Raji (cell line): Measurements from ENCODE around the gene PPP1R3C.

Source experiments
- POLR2A ChIP-seq: IDR thresholded peaks from 2 replicates; pipeline ENCODE4 v1.6.1; 2011; ENCODE audit warnings: low read depth, low read length, control low read depth; ENCODE audit not compliant: insufficient read depth

Gene PPP1R3C

DNA sequence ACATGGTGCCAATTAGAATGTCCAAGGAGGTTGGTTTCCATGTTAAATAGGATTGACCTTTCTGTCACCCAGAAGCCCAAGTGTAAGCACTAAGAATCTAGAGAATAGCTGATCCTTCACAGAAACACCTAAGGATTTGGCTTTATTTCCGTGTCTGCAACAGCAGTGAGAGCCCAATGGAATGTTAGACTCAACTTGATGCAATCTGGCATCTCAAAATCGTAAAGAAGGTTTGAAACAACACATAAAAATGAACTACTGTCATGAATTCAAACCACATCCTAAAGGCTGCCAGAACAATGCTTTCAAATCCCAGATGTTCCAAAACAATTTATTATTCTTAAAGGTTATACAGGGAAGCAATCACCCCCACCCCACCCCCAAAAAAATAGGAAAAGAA, 18.6 kb downstream of the PPP1R3C start:
- no peak for TF ChIP-seq POLR2A

DNA sequence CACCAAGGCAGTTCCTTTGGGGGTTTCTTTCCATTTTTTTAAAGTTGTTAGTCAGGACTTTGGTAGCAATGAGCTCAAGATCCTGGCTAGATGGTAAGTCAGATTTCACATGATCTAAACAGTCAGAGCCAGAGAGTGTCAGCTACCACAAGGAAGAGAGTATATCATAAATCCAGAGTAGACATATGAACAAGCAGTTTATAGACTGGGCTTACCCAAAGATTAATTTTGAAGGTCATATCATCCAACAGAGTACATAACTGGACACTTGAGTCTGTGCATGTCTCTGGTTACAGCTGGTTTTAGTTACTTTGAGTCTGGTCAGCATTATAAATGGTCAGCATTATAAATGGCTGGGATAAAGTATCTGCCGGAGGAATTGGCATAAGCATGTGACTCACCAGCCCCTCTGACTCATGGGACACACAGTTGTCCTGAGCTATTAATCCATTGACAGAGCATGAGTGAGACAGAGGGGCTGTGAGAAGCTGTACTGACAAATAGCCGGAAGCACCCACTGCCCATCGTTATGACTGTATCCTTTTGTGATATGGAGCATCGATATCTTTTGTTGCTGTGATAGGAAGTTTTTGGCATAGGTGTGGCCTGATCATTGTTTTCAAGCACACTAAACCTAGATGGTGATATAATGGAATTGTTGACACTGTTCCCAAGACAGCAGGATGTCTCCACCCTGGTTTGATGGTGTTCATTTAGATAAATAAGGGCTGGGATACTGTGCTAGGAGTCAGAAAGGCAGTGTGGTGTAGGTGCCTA, 19.3 kb downstream of the PPP1R3C start:
- TF ChIP-seq POLR2A = no peak

DNA sequence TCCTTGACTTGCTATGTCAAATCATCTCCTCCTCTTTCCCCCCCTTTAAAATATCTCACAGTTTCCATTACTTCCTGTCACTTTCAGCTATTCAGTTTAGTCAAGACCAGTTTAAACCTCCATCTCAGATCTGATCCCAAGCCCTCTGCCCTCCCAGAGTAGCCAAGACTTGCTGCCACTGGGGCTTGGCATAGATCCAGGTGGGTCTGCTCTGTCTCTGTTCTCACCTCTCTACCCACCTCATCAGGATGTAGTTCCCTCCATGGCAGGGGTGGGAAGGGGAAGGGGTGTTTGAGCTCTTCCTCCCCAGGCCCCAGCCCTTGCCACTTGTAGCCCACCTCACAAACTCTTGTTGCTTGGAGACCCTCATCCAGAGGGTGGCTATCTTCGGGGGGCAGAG, 22.0 kb downstream of the PPP1R3C start:
- no peak for TF ChIP-seq POLR2A

DNA sequence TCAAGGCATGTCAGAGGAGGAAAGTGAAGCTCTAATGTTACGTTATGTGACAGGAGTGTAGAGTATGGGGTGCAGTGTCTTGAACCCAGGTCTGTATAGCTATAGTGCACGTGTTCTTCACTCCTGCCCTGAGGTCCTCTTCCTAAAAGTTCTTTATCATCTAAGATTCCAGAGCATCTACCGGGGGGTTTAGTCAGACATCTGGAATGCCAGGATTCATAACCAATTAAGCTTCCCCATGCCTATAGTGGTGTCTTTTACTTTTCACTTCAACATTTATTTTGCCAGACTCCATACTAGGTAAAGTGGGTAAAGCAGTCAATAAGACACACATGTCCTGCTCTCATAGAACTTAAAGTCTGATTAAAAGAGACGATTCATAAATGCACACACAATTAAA, 22.4 kb downstream of the PPP1R3C start:
- no peak for TF ChIP-seq POLR2A

DNA sequence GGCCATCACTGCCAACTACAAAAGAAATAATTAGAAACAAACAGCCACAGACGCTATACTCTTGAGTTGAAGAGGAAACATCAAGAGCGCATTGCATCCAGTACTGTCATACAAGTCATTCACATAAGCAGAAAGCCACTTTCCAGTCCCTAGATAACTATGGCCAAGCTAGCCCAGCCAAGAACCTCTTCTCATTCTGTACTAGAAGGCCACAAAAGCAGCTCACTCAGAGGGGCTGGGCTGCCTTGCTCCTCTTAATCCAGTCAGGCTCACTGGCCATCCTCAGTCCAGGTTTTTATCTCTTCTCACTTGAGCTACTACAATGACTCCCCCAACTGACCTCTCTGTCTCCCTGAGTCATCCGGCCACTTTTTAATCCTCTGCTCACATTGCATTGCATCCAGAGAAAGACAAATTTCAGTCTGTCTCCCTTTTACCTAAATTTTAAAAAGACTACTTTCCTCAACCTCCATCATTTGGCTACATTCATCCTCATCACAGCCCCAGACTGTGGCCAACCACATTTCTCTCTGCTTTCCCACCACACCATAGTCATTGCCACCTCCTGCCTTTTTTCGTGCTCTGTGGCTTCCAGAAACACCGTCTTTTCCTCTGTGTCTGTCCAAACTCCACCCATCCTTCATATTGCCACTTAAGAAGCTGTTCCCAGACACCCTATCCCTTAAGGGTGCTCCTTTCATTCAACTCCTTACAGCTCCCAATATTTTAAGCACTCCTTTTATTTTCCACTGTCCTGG, 25.0 kb downstream of the PPP1R3C start:
- TF ChIP-seq POLR2A = no peak

DNA sequence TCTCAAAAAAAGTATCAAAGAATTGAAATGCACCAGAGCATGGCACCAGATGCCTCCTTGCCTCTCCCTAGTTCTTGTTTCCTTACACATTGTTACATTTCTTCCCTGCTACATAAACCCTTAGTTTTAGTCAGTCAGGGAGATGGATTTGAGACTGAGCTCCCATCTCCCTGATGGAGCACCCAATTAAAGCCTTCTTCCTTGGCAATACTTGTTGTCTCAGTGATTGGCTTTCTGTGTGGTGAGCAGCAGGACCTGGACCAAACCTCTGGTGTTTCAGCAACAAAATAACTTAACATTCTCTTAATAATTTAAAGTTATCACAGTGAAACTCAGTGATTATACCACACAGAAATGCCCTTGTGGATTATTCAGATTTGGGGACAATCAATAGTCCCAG, 26.9 kb downstream of the PPP1R3C start:
- no peak for TF ChIP-seq POLR2A

DNA sequence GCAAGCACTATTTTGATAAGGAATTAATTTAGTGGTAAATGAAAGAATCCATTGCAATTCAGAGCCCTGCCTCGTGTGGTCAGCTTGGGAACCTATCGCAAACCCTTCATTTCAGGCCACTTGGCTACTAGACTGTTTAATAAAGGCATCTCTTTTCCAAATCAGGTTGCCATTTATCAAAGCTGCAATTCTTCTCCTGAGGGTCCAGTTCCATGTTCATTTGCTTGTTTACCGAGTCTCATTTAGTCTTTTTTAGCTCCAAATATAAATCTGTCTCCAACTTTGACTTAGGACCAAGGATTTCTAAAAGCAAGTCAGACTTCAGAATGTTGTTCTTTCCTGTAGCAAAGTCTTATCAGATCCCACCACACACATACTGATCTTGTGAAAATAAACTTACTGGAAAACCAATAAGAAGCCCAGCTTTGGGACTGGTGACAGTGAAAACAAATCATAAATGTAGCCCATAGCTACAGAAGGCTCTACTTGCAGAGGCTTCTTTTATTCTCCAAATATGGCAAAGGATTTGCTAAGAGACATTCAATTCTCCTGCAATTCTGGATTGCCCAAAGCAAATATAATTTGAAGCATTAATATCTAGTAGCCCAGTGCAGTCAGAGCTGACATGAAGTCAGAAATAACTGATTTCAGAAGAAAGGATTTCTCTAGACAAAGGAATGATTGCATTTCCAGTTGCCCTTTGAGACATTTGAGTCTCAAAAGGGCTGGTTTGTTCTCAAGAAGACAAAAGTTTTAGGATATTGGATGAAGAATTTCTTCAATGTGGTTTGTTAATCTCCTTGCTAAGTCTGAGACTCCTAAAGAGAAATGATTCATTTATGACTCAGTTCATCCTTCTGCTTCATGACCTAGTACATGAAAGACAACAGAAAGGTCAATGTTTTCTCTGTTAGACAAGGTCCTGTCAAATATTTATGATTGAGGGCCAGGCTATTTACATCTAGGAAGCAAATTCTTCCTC, 28.0 kb downstream of the PPP1R3C start:
- no peak for TF ChIP-seq POLR2A

DNA sequence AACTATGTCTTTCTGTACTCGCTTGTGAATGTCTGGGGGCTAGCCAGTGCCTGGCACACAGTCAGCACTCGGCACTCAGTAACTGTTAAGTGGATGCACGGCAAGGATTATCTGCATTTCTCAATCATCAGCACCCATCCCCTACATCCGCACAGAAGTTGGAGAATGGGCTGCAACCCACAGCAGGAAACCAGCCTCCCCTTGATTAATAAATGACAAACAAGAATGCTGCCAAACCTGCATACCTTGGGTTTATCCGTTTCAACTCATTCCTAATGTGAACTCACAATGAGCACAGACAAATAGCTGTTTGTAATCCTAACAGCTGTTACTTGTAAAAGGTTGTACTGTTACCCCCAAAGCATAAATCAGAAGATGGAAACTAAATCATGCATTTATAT, 28.9 kb downstream of the PPP1R3C start:
- TF ChIP-seq POLR2A = no peak

DNA sequence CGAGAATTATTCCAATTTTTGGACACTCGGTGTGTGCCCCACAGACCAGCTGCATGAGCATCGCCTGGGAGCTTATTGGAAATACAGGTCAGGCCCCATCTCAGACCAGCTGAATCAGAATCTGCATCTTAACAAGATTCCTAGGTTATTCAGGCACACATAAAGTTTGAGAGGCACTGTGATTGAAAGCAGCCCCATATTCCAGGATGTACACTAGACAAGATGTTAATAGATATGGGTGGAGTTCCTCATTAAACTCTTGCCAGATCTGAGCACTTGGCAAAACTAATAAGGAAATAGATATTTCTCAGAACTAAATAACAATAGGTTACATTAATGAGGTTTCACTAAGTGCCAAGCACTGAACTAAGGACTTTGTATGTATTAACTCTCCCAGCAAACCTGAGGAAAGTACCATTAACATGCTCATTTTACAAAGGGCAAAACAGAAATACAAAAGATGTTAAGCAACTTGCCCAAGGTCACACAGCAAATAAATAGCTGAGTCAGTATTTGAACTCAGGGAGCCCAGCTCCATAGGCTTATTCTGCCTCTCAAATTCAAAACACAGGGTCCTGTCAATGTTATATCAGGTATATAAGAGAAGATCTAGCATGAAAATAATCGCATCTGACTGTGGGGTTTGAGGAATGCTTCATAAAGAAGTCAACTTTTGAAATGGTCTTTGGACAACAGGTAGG, 29.9 kb downstream of the PPP1R3C start:
- TF ChIP-seq POLR2A = no peak

DNA sequence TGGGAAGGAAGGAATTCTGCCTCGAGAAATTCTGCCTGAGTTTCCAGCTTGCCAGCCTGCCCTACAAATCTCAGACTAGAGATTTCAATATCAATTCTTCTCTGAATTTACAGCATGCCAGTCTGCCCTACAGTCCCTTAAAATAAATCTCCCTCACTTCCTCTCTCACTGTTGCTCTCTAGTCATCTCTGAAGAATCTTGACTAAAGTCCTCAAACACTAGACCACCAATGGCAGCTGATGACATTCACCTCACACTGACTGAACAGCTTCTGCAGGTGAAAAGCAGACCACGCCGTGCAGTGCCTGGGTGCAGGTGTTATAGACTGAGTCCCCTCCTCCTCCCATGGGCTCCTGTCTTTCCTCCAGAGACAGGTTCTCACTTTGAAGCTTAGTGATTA, 30.4 kb downstream of the PPP1R3C start:
- no peak for TF ChIP-seq POLR2A

DNA sequence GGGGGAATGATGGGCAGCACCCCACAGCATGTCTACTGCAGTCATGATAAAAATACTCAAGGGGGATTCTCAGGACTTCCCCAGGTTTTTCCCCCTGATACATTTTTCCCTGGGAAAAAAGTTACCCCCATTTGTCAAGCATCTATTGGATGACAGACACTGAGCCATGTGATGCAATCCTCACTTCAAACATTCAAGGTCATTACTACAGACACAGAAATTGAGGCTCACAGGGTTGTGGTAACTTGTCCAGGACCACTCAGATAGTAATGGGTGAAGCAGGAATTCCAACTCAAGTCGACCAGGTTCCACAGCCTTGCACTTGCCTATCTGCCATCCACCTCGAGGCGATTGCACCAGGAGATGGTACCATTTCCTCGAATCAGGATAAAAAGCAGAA, 31.7 kb downstream of the PPP1R3C start:
- TF ChIP-seq POLR2A = no peak

DNA sequence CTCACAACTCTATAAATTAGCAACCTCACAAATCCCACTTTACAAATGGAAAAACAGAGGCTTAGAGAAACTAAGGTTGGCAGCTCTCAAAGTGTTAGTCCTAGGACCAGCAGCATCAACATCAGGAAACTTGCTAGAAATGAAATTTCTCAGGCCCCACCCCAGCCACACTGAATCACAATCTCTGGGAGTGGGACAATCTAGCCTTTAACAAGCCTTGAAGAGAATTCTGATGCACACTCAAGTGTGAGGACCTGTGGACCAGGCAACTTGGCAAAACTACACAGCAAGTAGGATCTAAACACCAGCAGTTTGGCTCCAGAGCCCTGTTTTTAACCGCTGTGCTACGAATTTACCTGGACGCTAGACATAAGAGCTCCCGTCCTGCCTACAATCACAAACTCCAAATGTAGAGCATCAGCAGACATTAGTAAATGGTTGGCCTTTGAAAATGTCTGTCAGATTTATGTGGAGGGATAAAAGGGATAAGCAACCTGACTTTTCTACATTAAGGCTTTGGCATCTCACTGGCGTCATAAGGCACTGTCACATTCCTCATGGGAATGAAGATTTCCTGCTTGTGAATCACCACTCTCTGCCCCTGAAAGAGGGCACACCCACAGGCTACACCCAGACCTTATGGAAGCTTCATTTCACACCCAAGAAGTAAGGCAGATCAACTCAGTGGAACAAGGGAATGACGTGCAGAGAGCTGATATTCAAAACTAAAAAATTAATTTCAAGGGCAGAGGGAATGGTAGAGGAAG, 34.5 kb downstream of the PPP1R3C start:
- TF ChIP-seq POLR2A = no peak

DNA sequence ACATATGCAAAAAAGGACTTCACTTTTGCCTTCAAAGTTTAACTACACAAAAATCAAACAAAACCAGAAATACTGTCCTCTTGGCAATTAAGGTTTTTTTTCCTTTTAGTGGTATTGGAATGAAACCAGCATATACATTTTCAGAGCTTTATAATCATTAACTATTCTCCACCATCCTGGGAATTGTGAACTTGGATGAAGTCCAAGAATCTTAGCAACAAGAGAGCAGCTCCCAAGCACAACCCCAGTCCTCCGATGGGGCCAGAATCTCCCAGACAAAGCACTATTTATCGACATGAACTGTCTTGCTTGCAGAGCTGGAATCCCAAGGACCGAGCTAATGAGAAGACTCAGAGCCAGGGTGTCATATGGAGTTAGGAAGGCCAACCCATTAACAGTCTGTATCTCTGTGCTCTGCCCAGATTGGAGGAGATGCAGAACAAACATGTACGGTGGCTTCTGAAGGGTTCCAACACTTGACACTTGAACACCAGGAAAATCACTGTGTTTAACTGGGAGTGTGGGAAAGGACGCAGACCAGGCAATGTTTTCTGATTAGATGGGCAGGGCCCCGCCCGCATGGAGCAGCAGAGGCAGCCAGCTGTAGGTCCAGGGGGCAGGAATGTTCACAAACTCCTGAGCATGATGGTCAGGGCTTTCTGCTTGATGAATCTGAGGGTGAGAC, 35.5 kb downstream of the PPP1R3C start:
- TF ChIP-seq POLR2A = no peak
